SK-N-SH treated with all-trans-retinoic acid at 6 μM for 48 hours (cell line): ENCODE data around the gene ENTPD7.

Experiments used
- ARNTL ChIP-seq: fragments of 450-650 bp; formaldehyde crosslinking; IDR thresholded peaks from 2 replicates; pipeline ENCODE4 v1.5.0; 2020; ENCODE audit warnings: low read depth, mild to moderate bottlenecking, moderate library complexity, borderline replicate concordance
- CSDC2 ChIP-seq: fragments of 250-450 bp; sonication (Bioruptor Pico); IDR thresholded peaks from 2 replicates; pipeline ENCODE4 v1.5.0; 2020; ENCODE audit warnings: mild to moderate bottlenecking, moderate library complexity
- ISL1 ChIP-seq: fragments of 250-450 bp; sonication (Bioruptor Pico); IDR thresholded peaks from 2 replicates; pipeline ENCODE4 v2.1.2; 2022; ENCODE audit warnings: mild to moderate bottlenecking, moderate library complexity
- PPARA ChIP-seq: fragments of 250-450 bp; sonication (Bioruptor Pico); IDR thresholded peaks from 2 replicates; pipeline ENCODE4 v1.5.0; 2020; ENCODE audit warnings: mild to moderate bottlenecking, borderline replicate concordance
- TF ChIP-seq, protein P1 (sequence below): fragments of 250-450 bp; sonication (Bioruptor Pico); IDR thresholded peaks from 2 replicates; pipeline ENCODE4 v1.5.1; 2021; ENCODE audit warnings: mild to moderate bottlenecking, moderate library complexity
- TF ChIP-seq, protein P2 (sequence below): fragments of 250-450 bp; sonication (Bioruptor Pico); IDR thresholded peaks from 2 replicates; pipeline ENCODE4 v1.8.0; 2021; ENCODE audit warnings: low read depth, mild to moderate bottlenecking, moderate library complexity, borderline replicate concordance
- TF ChIP-seq, protein P3 (sequence below): fragments of 250-450 bp; sonication (Bioruptor Pico); IDR thresholded peaks from 2 replicates; pipeline ENCODE4 v1.8.0; 2020; ENCODE audit warnings: mild to moderate bottlenecking, moderate library complexity, borderline replicate concordance
- TF ChIP-seq, protein P4 (sequence below): fragments of 250-450 bp; sonication (Bioruptor Pico); IDR thresholded peaks from 2 replicates; pipeline ENCODE4 v1.5.1; 2020; ENCODE audit warnings: low read depth, mild to moderate bottlenecking, moderate library complexity

DNA sequence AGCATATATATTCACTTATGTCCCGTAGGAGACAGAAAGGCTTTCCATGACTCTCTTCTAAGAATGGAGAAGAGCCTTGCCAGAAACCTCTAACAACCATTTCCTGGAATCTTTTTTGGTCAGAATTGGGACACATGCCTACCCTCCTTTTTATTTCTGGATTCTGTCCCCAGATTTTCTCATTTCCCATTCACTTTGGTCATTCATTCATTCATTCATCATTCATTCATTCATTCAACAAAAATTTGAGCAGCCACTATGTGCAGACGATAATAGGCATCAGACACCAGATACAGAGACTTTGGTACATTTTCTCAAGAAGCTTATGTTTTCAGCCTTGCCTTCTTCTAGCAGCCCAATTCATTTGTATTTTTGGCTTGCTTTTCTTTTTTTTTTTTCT is 6.0 kb downstream of the ENTPD7 start:
- TF ChIP-seq ISL1 (CRISPR knock-in tag): no peak
- TF ChIP-seq, protein P1, sequence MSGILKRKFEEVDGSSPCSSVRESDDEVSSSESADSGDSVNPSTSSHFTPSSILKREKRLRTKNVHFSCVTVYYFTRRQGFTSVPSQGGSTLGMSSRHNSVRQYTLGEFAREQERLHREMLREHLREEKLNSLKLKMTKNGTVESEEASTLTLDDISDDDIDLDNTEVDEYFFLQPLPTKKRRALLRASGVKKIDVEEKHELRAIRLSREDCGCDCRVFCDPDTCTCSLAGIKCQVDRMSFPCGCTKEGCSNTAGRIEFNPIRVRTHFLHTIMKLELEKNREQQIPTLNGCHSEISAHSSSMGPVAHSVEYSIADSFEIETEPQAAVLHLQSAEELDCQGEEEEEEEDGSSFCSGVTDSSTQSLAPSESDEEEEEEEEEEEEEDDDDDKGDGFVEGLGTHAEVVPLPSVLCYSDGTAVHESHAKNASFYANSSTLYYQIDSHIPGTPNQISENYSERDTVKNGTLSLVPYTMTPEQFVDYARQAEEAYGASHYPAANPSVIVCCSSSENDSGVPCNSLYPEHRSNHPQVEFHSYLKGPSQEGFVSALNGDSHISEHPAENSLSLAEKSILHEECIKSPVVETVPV: no peak
- no peak for TF ChIP-seq ARNTL
- TF ChIP-seq PPARA (CRISPR knock-in tag): no peak
- no peak for TF ChIP-seq CSDC2
- TF ChIP-seq, protein P2, sequence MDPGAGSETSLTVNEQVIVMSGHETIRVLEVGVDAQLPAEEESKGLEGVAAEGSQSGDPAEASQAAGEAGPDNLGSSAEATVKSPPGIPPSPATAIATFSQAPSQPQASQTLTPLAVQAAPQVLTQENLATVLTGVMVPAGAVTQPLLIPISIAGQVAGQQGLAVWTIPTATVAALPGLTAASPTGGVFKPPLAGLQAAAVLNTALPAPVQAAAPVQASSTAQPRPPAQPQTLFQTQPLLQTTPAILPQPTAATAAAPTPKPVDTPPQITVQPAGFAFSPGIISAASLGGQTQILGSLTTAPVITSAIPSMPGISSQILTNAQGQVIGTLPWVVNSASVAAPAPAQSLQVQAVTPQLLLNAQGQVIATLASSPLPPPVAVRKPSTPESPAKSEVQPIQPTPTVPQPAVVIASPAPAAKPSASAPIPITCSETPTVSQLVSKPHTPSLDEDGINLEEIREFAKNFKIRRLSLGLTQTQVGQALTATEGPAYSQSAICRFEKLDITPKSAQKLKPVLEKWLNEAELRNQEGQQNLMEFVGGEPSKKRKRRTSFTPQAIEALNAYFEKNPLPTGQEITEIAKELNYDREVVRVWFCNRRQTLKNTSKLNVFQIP (CRISPR knock-in tag): no peak
- TF ChIP-seq, protein P3, sequence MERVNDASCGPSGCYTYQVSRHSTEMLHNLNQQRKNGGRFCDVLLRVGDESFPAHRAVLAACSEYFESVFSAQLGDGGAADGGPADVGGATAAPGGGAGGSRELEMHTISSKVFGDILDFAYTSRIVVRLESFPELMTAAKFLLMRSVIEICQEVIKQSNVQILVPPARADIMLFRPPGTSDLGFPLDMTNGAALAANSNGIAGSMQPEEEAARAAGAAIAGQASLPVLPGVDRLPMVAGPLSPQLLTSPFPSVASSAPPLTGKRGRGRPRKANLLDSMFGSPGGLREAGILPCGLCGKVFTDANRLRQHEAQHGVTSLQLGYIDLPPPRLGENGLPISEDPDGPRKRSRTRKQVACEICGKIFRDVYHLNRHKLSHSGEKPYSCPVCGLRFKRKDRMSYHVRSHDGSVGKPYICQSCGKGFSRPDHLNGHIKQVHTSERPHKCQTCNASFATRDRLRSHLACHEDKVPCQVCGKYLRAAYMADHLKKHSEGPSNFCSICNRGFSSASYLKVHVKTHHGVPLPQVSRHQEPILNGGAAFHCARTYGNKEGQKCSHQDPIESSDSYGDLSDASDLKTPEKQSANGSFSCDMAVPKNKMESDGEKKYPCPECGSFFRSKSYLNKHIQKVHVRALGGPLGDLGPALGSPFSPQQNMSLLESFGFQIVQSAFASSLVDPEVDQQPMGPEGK (CRISPR knock-in tag): no peak
- TF ChIP-seq, protein P4, sequence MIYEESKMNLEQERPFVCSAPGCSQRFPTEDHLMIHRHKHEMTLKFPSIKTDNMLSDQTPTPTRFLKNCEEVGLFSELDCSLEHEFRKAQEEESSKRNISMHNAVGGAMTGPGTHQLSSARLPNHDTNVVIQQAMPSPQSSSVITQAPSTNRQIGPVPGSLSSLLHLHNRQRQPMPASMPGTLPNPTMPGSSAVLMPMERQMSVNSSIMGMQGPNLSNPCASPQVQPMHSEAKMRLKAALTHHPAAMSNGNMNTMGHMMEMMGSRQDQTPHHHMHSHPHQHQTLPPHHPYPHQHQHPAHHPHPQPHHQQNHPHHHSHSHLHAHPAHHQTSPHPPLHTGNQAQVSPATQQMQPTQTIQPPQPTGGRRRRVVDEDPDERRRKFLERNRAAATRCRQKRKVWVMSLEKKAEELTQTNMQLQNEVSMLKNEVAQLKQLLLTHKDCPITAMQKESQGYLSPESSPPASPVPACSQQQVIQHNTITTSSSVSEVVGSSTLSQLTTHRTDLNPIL (CRISPR knock-in tag): no peak
